GM21381 (cell line): ENCODE results near the gene SCGB1C2.
"Not testable (repeated sequence)": the region's sequence is repeated elsewhere in the genome, so short reads cannot be mapped to it uniquely, and the experiment has no call there.

Source experiments
- ATAC-seq: cut with Tn5 transposase; IDR thresholded peaks from one replicate; pipeline ENCODE4 v1.9.1; 2021; ENCODE audit warnings: mild to moderate bottlenecking, moderate library complexity; ENCODE audit not compliant: unreplicated experiment

Gene SCGB1C2

DNA sequence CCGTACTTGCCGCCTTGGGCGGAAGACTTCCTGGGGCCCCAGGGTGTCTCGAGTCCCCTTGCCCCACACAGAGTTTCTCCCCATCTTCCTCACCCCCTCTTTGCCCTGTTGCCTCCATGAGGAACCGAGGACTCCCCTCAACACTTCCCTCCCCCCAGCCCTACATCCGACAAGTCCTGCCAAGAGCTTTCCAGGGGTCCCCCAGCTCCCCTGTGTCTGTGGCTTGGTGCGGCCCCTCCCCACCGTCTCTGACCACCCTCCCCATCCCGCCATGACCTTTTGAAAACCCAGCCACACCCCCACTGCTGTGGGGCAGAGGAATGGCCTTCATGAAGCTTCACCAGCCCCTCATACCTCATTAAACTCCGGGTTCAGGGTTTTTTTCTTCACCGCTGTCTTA is 11.4 kb downstream of the SCGB1C2 start:
- no peak for ATAC-seq

DNA sequence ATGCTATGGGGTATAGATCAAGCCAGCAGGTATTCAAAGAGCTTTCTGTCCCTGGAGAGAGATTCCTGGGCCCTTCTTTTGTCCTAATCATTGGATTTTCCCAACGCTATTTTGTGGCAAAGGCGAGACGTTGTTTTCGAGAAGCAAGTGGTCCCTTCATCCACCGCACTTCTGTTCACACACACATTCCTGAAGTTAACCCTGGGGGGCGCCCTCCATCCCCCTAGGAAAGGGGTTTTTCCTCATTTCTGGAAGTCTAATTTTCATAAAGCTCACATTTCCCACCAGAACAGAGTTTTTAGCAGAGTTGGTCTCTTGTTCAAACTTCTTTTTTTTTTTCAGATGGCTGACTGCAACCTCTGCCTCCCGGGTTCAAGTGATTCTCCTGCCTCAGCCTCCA is 11.9 kb downstream of the SCGB1C2 start:
- ATAC-seq = no peak

DNA sequence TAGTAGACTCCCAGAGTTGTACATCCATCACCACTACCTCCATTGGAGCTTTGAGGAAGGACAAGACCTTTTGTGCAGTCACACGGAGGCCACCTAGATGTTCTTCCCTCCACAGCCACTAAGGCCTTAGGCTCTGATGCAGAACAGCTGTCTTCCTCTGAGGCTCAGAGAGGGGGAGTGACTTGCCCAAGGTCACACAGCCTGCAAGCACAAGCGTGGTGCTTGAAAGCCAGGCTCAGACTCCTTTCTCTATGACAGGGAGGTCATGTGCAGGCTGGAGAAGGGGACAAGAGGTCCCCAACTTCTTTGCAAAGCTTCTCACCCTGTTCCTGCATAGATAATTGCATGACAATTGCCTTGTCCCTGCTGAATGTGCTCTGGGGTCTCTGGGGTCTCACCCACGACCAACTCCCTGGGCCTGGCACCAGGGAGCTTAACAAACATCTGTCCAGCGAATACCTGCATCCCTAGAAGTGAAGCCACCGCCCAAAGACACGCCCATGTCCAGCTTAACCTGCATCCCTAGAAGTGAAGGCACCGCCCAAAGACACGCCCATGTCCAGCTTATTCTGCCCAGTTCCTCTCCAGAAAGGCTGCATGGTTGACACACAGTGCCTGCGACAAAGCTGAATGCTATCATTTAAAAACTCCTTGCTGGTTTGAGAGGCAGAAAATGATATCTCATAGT is 12.7 kb downstream of the SCGB1C2 start:
- no peak for ATAC-seq

DNA sequence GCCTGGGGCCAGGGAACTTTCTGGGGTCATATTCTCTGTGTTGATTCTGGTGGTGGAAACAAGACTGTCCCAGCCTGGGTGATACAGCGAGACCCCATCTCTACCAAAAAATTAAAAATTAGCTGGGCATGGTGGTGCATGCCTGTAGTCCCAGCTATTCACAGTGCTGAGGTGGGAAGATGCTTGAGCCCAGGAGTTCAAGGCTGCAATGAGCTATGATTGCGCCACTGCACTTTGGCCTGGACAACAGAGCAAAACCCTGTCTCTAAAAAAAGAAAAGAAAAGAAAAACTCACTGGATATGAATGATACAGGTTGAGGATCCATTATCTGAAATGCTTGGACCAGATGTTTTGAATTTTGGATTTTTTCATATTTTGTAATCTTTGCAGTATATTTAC is 13.6 kb downstream of the SCGB1C2 start:
- ATAC-seq = no peak

DNA sequence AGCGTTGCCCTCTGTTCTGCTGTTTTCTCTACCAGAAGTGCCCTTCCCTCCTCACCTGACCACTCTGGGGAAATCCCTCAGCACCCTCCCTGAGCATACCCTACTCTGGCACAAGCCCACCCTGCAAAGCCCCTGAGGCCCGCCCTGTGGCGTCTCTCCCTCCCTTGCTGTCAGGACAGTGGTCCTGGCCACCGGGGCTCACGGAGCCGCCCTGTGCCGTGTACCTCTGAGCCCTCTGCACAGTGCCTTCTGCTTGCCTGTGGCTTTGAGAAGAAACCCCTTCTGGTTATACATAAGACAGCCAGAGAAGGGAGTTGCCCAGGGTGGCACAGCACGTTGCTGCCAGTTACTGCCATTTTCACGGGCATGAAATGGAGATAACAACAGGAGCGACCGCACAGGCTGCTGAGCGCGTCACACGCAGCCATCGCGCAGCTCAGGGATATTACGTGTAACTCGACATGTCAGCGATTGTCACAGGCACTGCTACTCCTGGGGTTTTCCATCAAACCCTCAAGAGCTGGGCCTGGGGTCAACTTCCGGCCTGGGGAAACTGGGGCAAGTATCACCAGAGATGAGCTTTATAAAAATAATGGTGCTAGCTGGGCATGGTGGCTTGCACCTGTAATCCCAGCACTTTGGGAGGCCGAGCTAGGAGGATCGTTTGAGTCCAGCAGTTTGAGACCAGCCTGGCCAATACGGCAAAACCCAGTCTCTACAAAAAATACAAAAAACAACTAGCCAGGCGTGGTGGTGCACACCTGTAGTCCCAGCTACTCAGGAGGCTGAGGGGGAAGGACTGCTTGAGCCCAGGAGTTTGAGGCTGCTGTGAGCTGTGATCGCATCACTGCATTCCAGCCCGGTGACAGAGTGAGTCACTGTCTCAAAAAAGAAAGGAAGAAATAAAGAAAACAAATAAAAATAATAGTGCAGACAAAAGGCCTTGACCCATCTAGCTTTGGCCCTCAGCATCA is 14.8 kb downstream of the SCGB1C2 start:
- ATAC-seq = no peak

DNA sequence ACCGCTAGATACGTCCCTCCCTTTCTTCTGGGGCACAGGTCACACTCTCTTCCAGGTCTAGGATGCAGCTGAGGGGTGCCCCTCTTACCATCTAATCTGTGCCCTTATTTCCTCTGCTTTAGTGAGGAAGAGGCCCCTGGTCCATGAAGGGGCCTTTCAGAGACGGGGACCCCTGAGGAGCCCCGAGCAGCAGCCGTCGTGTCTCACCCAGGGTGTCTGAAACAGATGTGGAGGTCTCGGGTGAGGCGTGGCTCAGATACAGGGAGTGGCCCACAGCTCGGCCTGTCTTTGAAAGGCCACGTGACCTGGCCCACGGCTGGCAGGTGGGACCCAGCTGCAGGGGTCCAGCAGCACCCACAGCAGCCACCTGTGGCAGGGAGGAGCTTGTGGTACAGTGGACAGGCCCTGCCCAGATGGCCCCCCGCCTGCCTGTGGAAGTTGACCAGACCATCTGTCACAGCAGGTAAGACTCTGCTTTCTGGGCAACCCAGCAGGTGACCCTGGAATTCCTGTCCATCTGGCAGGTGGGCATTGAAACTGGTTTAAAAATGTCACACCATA is 15.6 kb downstream of the SCGB1C2 start:
- ATAC-seq = no peak

DNA sequence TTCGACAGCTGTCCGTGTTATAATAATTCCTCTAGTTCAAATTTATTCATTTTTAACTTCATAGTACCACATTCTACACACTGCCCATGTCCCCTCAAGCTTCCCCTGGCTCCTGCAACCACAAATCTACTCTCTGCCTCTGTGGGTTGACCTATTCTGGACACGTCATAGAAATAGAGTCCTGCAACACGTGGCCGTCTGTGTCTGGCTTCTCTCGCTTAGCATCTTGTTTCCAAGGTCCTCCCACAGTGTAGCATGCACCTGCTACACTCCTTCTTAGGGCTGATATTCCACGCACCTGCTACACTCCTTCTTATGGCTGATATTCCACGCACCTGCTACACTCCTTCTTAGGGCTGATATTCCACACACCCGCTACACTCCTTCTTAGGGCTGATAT is 16.5 kb downstream of the SCGB1C2 start:
- ATAC-seq = no peak

DNA sequence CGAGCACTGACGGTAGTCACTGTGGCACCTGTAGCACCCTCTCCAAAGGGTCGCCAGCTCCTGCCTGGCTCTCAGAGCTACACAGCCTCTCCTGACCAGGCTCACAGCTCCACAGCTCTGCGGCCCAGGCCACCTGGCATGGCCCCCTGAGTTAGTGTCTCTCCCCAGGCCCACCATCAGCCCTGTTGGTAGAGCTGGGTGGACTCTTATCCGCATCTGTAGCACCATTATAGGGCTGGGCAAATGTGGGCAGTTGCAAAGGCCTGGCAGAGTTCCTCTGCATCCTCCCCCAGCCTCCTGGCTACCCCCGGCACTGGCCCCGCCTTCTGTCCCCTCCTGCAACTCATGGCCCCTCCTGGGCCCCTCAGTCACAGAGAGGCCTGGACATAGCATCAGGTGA is 18.2 kb downstream of the SCGB1C2 start:
- ATAC-seq = no peak

DNA sequence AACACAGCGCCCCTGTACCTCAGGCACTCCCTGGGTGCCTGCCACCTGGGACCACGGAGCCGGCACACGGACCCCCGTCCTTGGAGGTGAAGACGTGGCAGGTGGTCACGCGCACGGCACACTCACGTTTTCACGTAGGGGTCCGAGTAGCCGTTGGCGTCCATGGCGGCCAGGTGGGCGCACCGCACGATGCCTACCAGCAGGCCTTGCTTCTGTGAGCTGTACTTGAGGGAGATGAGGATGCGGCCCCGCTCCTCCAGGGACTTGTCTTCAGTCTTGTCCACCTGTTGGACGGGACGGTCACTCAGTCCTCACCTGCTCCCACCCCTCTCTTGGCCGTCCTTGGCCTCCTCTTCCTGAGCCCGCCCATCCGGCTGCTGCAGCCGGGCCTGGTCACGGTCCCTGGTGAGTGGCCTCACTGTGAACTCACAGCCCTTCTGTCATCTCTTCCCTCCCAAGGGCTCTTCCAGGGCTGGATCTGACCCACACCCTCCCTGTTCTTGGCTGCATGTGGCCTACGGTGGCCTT is 18.8 kb downstream of the SCGB1C2 start:
- no peak for ATAC-seq

DNA sequence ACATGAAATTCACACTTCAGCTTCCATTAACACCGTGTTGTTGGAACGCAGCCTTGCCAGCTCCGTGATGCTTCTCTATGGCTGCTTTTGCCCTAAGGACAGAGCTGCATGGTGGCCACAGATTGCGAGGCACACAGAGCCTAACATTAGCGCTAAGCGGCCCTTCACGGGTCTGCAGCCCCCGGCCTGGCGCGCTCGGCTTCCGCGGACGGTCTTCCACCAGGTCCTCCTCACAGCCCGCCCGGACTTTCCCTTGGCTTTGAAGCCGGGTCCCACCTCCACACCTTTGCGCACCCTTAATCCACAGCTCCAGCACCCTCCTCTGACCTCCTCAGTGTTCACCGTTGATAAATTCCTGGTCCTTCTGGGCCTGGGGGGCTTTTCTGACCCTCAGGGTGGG is 19.6 kb downstream of the SCGB1C2 start:
- no peak for ATAC-seq

DNA sequence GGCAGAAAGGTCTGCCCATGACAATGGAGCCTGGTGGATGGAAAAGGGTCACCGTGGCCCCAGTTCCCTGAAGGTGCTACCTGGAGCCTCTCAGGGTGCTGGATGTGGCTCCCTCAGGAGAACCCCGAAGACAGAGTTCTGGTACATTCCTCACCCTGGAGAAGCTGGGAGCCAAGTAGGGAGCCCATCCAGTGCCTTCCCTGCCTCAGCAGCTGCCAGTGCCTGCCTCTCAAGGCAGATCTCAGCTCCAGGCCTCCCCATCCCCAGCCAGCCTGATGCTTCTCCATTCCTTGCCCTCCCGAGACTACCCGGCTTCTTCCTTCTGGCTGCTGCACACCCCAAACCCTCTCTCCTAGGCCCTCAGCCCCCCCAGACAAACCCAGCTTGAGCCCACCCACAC is 20.5 kb downstream of the SCGB1C2 start:
- ATAC-seq = no peak

DNA sequence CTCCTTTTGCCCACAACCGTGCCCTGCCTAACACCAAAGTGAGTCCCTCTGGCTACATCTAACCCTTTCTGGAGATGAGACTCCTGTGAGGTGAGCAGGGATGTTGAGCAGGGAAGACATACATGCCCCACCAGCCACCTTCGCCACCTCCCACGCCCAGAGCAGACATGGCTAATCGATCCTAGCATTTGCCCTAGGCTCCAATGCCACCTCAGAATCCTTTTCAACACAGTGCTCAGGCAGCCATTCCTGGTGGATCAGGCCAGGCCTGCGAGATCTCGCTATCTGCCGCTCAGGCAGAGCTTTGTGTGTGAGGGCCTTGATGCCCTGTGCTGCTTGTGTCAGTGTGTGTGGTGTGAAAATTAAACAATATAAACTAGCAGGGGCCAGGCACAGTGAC is 21.0 kb downstream of the SCGB1C2 start:
- no peak for ATAC-seq

DNA sequence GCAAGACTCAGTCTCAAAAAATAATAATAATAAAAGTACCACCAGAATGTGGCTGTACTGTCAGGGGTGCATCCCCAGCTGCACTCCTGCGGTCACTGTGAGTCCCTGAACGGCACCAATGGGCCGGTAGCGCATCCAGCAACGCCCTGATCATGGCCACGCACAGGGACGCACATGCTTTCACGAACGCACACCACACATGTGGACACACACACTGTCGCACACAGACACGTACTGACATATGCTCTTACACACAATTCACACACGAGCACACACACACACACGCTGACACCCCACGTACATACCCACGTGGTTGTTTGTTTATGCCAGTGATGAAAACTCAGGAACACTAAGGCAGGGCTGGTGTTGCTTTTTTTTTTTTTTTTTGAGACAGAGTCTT is 22.2 kb downstream of the SCGB1C2 start:
- no peak for ATAC-seq

DNA sequence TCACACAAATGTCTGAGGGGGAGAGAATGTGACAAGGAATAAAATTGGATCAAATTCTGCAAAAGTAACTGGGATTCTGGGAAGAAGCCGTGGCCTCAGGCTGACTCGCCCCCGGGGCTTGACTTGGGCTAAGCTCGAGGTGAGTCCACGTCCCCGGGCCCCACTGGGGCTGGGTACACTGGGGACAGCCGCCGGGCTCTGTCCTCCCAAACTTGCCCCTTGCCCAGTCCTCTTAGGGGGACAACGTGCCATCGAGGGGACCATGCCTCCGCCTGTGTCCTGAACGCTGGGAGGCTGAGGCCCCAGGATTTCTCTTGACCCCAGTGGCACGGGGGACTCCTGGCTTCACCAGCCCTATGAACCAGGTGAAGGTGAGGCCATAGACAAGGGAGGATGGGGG is 23.0 kb downstream of the SCGB1C2 start:
- ATAC-seq = no peak

DNA sequence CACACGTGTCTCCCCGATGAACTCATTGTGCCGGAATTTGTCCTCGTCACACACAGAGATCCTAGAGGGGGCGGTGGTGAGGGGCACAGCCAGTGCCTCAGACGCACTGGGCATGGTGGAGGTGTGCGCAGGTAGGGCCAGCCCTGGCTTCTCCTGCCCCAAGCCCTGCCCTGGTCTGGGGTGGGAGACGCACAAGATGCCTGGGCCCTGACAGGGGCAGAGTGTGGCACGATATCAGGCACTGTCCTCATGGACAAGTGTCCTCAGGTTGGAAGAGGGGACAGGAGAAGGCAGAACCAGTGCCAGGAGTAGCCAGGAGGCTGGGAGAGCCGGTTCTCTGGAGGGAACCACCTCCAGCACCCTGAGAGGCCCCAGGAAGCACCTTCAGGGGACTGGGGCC is 24.1 kb downstream of the SCGB1C2 start:
- no peak for ATAC-seq

DNA sequence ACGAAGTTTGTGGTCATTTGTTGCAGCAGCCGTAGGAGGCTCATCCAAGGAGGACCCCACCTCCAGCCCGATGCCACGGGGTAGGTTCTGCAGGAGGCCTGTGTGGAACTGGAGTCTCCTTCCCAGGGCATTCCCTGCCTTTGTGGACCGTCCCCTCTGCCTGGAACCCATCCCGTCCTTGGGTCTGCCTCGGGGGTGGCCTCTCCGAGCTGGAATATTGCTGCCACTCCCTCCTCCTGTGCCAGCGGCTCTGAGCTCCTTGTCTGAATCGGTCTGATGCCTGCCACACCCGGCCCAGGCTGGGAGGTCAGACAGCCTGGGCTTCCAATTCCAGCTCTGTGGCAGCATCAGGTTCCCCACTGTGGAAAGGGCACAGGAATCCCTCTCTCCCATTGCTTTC is 25.3 kb downstream of the SCGB1C2 start:
- no peak for ATAC-seq

DNA sequence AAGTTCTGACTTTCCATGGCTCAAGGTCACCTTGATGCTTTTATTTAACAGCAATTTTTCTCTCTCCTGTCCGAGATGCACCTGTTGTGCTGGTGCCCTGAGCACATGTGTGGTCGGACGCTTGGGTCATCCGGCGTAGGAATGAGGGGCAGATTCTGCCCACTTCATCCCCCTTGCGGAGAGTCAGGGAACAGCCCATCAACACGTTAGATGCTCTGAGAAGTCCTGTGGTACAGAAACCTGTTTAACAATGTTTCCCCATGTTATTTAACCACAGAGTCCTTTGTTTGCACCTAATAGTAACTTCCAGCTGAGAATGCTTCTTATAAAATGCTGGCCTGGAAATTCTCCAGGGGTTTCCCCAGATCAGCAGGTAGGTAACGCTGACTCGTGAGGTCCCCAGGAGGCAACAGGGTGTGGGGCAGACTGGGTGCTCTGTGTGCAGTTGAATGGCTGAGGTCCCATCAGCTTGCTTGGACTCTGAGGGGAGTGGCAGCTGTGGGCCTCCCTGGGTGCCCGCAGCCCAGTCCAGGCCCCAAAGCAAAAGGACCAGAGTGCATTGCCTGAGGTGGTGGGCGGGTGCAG is 26.2 kb downstream of the SCGB1C2 start:
- ATAC-seq = no peak

DNA sequence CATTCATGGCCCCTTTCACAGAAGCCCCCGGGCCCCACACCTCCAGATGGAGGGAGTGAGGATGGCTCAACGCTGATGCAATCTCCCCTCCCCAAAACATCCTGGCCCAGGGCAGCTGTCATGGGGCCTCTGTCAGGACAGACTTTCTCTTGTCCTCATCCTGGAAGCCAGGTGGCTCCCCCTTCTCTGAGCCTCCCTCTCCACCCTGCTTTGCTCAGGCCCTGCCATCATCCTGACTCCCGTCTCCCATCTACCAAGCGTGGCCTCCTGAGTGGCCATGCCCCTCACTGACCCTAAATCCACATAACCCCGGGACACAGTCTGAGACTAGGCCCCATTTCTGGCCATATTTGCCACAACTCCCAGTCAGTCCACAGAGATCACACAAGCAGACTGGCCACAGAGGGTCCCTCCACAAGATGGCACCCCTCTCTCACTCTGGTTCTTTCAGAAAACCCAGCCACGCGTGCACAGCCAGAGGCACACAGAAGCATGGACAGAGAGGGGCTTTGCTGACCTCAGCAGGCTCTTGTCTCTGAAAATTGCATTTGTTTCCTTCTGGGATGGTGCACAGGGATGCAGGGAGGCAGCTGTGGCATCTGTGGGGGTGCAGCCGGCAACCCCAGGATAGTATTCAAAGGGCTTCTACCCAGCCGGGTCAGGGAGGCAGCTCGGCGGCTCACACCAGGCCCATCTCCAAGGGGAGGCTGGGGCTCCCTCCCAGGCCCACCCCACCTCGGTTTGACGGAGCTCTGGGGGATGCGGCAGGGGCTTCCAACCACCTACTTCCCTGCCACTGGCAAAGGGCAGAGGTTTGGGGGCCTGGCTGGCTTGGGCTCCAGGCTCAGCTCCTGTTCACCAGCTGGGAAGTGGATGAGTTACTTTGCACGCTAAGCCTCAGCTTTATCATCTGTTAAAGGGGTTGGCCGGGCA is 27.2 kb downstream of the SCGB1C2 start:
- no peak for ATAC-seq

DNA sequence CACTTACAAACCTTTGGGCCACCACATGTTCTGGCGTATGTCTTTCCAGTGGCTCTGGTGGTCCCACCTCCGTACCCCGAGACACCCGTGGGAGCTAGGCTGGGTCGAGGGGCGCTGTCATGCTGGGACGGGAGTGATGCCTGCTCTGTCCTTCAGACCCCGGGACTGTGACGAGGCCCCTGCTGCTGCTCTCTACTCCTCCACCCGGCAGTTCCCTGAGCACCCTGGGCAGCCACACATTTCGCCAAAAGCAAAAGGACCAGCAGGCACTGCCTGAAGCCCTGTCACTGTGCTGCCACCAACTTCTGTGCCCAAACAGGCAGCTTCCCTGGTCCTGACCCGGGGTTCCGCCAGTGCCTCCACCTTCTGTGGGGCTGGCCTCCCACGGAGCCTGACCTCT is 28.6 kb downstream of the SCGB1C2 start:
- no peak for ATAC-seq

DNA sequence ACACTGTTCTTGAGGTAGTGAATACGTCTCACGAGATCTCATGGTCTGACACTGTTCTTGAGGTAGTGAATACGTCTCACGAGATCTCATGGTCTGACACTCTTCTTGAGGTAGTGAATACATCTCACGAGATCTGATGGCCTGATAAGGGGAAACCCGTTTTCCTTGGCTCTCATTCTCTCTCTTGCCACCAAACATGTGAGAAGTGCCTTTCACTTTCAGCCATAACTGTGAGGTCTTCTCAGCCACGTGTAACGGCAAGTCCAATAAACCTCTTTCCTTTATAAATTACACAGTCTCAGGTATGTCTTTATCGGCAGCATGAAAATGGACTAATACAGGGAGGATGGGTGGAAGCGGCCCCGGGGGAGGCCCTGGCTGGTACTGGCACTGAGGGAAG is 31.2 kb downstream of the SCGB1C2 start:
- ATAC-seq = not testable (repeated sequence)
